Measurements from ENCODE around the gene PEMT. TPM values are rescaled to one million over a fixed set of nuclear protein-coding genes. Genes with fewer than 3 reads are reported as not detected.

PEMT gene
- total and polyA plus RNA-seq, 4 donors: 18.7 to 59.1 (median 34.4) TPM

GRCh38 chr17:17505610-17506171 is 85.8 kb downstream of the PEMT start:
- no peaks in the 10 kb centered on the region for H3K9me3 ChIP-seq (ENCODE audit: control insufficient read depth in 4 of 4, insufficient read depth in 3 of 4, low read length in 3 of 4)
- peaks cover 0 to 11% (median 0%) of the 10 kb centered on the region in 5 donors for H3K4me1 ChIP-seq (ENCODE audit: control insufficient read depth in 5 of 5, insufficient read depth in 5 of 5, low read length in 5 of 5)
- no peak for TF ChIP-seq CTCF (IDR thresholded peaks at IDR 0.05; ENCODE audit: control extremely low read depth, extremely low read depth)
- no peaks in the 10 kb centered on the region for H3K27me3 ChIP-seq (ENCODE audit: control insufficient read depth in 3 of 3, insufficient read depth in 3 of 3, low read length in 2 of 3)
- 92% methylated on average over 22 of the region's 22 CpGs for WGBS, 2 donors
- H3K27ac ChIP-seq (ENCODE audit: low read depth in 1 of 2, low read length in 1 of 2): peak overlapping the region in 1 of 2 donors; percentile 73
- no peak for ATAC-seq (ENCODE audit: insufficient read depth, low FRiP score)
- no peak for DNase-seq
- no peaks in the 10 kb centered on the region for H3K36me3 ChIP-seq (ENCODE audit: control insufficient read depth in 4 of 4, insufficient read depth in 4 of 4, low read length in 4 of 4)
- H3K4me3 ChIP-seq: no peak overlapping the region
- H3K9ac ChIP-seq (ENCODE audit: insufficient read depth in 1 of 2, low read length in 2 of 2): no peak overlapping the region

GRCh38 chr17:17505151-17505550 is 86.4 kb downstream of the PEMT start:
- Histone ChIP-seq H3K4me1 (ENCODE audit: control insufficient read depth in 5 of 5, insufficient read depth in 5 of 5, low read length in 5 of 5) (peaks cover 0 to 11% (median 0%) of the 10 kb centered on the region in 5 donors), H3K9ac (ENCODE audit: insufficient read depth in 1 of 2, low read length in 2 of 2) (no peak overlapping the region), H3K9me3 (ENCODE audit: control insufficient read depth in 4 of 4, insufficient read depth in 3 of 4, low read length in 3 of 4) (no peaks in the 10 kb centered on the region), H3K36me3 (ENCODE audit: control insufficient read depth in 4 of 4, insufficient read depth in 4 of 4, low read length in 4 of 4) (no peaks in the 10 kb centered on the region), H3K27ac (ENCODE audit: low read depth in 1 of 2, low read length in 1 of 2) (no peak overlapping the region), H3K27me3 (ENCODE audit: control insufficient read depth in 3 of 3, insufficient read depth in 3 of 3, low read length in 2 of 3) (no peaks in the 10 kb centered on the region), H3K4me3 (no peak overlapping the region)
- TF ChIP-seq CTCF (IDR thresholded peaks at IDR 0.05; ENCODE audit: control extremely low read depth, extremely low read depth): no peak
- 95 to 99% methylated on average over 5 of the region's 5 CpGs for WGBS, 2 donors
- ATAC-seq (ENCODE audit: insufficient read depth, low FRiP score) (no peak), DNase-seq (no peak)

GRCh38 chr17:17504341-17505140 is 87.0 kb downstream of the PEMT start:
- no peak overlapping the region for H3K9ac ChIP-seq (ENCODE audit: insufficient read depth in 1 of 2, low read length in 2 of 2)
- no peak overlapping the region for H3K4me3 ChIP-seq
- no peaks in the 10 kb centered on the region for H3K36me3 ChIP-seq (ENCODE audit: control insufficient read depth in 4 of 4, insufficient read depth in 4 of 4, low read length in 4 of 4)
- 84 to 86% methylated on average over 19 to 20 of the region's 20 CpGs for WGBS, 2 donors
- peaks cover 0 to 11% (median 0%) of the 10 kb centered on the region in 5 donors for H3K4me1 ChIP-seq (ENCODE audit: control insufficient read depth in 5 of 5, insufficient read depth in 5 of 5, low read length in 5 of 5)
- ATAC-seq (ENCODE audit: insufficient read depth, low FRiP score) (no peak), DNase-seq (no peak)
- H3K27ac ChIP-seq (ENCODE audit: low read depth in 1 of 2, low read length in 1 of 2): no peak overlapping the region
- no peaks in the 10 kb centered on the region for H3K9me3 ChIP-seq (ENCODE audit: control insufficient read depth in 4 of 4, insufficient read depth in 3 of 4, low read length in 3 of 4)
- H3K27me3 ChIP-seq (ENCODE audit: control insufficient read depth in 3 of 3, insufficient read depth in 3 of 3, low read length in 2 of 3): no peaks in the 10 kb centered on the region
- TF ChIP-seq CTCF (IDR thresholded peaks at IDR 0.05; ENCODE audit: control extremely low read depth, extremely low read depth): no peak

All from lung (tissue), 12 donors.